Measurements from ENCODE around the gene ADAP2.
A peak's percentile ranks its signal among the peaks of the same experiment; 100 is the strongest.
"Not testable (repeated sequence)": the region's sequence is repeated elsewhere in the genome, so short reads cannot be mapped to it uniquely, and the experiment has no call there.

ADAP2 gene

DNA sequence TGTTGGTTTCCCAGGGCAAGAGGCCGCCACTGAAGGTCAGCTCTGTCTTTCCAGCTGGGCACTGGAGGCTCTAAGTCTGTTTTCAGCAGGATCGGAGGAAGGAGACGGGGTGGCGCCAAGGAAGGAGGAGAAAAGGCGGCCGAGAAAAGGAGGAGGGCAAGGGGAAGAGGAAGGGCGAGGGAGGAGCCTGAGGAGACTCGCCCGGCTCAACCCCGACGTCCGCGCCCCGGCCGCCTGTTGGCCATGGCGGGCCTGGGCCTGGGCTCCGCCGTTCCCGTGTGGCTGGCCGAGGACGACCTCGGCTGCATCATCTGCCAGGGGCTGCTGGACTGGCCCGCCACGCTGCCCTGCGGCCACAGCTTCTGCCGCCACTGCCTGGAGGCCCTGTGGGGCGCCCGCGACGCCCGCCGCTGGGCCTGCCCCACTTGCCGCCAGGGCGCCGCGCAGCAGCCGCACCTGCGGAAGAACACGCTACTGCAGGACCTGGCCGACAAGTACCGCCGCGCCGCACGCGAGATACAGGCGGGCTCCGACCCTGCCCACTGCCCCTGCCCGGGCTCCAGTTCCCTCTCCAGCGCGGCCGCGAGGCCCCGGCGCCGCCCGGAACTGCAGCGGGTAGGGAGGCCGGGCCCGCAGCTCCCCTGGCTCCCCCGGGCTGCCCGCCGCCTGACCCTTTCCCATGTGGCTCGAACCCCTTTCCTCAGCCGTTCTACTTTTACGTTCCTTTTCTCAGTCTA lies 49.3 kb downstream of the ADAP2 start, which contains the start of gene RNF135:
Gene RNF135 (plus strand): TSS at position 209 of the 737 bp plus-strand sequence. CDS start 35 bp downstream, at position 244.
- peak; percentile 74 for DNase-seq

DNA sequence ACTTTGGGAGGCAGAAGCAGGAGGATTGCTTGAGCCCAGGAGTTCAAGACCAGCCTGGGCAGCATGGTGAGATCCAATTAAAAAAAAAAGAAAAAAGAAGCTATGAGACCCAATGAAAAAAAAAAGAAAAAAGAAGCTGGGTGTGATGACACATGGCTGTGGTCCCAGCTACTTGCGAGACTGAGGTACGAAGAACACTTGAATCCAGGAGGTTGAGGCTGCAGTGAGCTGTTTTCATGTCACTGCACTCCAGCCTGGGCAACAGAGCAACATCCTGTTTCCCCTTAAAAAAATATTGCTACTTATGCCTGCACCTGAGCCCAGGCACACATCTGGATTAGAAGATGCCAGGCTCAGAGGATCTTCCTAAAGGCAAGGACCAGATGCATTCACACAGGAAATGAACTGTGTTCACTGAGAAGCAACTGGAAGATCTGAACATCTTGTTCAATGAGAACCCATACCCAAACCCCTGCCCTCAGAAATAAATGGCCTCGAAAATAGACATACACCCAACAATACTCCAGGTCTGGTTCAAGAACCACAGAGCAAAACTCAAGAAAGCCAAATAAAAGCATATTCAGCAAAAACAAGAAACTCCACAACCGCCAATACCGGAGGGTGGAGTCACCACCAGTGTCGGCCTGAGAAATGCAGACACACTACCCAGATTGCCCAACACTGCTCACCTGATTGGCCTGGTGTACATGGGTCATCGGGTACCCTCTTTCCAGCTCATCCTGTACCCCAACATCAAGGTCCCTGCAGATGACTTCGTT lies 53.5 kb downstream of the ADAP2 start:
- DNase-seq = no peak

GRCh38 chr17:30979919-30980318 lies 58.2 kb downstream of the ADAP2 start:
- DNase-seq = not testable (repeated sequence)

DNA sequence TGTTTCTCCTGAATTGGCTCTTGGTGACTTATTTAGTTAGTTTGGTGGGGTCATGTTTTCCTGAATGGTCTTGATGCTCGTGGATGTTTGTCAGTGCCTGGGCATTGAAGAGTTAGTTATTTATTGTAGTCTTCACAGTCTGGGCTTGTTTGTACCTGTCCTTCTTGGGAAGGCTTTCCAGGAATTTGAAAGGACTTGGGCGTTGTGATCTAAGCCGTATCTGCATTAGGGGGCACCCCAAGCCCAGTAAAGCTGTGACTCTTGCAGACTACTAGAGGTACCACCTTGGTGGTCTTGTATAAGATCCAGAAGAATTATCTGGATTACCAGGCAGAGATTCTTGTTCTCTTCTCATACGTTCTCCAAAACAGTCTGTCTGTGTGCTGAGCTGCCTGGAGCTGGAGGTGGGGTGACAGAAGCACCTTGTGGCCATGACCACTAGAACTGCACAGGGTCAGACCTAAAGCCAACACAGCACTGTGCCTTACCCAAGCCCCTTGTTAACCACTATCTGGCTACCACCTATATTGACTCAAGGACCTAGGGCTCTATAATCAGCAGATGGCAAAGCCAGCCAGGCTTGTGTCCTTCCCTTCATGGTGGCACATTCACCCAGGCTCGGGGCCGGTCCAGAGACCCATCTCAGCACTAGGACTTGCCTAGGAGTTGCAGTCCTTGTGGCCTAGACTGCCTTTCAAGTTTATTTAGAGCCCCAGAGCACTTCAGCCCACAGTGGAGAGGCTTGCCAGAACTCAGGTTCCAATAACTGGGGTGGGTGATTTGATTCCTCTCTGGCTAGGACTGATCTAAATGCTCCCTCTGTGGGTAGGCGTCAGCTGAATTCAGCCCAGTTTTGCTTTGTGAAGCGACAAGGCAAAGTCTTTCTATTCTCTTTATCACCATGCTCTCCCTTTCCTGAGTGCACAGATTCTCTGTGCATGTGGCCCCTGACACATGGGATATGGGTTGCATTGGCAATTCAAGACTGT lies 60.1 kb downstream of the ADAP2 start:
- no peak for DNase-seq

DNA sequence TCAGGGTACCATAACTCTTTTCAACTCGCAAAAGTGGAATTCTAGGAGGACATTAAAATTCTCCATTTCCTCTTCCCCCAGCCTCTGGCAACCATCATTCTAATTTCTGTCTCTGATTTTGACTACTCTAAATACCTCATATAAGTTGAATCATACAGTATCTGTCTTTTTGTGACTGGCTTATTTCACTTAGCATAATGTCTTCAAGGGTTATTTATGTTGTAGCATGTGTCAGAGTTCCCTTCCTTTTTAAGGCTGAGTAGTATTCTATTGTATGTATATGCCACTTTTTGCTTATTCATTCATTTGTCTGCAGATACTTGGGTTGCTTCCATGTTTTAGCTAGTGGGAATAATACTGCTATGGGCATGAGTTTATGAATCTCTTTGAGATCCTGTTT lies 61.1 kb downstream of the ADAP2 start:
- no peak for DNase-seq

GRCh38 chr17:30990458-30990857 lies 68.7 kb downstream of the ADAP2 start:
- DNase-seq = no peak

DNA sequence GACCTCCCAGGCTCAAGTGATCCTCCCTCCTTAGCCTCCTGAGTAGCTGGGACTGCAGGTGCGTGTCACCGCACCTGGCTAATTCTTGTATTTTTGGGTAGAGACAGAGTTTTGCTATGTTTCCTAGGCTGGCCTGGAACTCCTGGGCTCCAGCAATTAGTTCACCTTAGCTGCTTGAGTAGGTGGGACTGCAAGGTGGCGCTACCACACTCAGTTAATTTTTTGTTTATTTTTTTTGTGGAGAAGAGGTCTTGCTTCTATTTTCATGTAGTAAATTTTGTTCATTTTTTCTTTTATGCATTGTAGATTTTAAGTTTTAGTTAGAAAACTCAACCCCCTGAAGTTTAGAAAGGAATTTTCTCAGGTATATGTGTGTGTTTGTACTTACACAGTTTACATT lies 70.8 kb downstream of the ADAP2 start:
- DNase-seq = no peak

DNA sequence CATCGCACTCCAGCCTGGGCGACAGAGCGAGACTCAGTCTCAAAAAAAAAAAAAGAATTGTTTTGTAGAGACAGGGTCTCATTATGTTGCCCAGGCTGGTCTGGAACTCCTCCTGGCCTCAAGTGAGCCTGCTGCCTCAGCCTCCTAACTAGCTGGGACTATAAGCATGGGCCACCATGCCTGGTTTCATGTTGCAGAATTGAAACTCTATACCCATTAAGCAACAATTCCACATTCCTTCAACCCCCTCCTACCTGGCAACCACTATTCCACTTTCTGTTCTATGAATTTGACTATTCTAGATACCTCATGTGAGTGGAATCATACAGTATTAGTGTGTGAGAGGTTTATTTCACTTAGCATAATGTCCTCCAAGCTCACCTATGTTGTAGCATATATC lies 73.6 kb downstream of the ADAP2 start:
- DNase-seq = no peak

- DNase-seq = no peak
Observed at GRCh38 chr17:30996486-30996885, 74.7 kb downstream of the ADAP2 start.

DNA sequence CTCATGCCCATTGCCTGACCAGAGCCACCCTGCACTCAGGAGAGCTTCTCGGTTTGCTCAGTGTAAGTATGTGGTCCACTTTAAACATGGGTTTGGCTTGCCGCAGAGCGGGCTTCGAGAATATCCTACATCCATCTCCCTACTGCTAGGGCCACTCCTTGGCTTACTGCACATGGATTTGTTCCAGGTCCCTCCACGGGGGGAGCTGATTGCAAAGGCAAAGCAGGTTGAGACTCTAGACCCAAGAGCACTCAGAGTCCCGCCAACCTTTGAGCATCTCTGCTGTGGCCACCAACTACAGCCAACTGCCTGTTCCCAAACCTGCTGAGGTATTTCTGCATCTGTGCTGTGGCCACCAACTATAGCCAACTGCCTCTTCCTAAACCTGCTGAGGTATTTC lies 75.5 kb downstream of the ADAP2 start:
- no peak for DNase-seq

- DNase-seq = no peak
Observed at GRCh38 chr17:30997842-30998241, 76.1 kb downstream of the ADAP2 start.

- DNase-seq = no peak
Observed at GRCh38 chr17:31002047-31002446, 80.3 kb downstream of the ADAP2 start.

GRCh38 chr17:31003225-31003866 lies 81.6 kb downstream of the ADAP2 start:
- no peak for DNase-seq

- no peak for DNase-seq
Observed at GRCh38 chr17:31004160-31004559, 82.4 kb downstream of the ADAP2 start.

GRCh38 chr17:31007695-31008373 lies 86.1 kb downstream of the ADAP2 start:
- DNase-seq = peak; percentile 68

DNA sequence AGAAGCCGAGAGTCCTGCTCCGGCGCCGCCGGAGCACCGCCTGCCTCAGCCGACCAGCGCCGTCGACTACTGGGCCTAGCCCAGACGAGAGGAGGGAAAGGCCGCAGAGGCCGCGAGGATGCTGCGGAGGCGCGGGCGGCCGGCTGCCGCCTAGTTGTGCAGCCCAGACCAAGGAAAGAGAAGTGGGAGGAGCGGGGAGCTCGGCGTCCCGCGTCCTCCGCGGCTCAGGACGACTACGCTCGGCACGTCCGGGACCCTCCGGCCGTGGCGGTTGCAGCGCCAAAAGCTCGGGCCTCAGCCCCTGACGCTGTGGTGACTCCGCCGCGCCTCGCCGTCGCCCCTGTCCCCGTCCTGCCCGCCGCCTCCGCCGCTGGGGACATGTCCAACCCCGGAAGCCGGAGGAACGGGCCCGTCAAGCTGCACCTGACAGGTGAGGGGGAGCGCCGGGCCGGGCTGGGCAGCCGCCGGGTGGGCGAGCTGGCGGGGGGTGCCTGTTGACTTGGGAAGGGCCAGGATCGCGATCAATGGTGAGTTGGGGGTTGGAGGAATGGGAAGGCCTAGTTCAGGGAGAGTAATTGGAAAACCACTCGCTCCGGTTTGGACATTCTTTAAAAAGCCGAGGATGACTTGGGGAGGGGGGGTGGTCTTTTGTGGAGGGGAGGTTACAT lies 86.8 kb downstream of the ADAP2 start:
- DNase-seq = peak; percentile 68
